VCaP (cell line): Measurements from ENCODE around the gene MAP3K14.

Source experiments
- H3K27ac ChIP-seq: fragments of 450-650 bp; 2 replicates; pipeline ENCODE4 v1.5.1; 2017
- TF ChIP-seq, protein P1 (sequence below): fragments of 450-650 bp; conservative IDR thresholded peaks from 2 replicates; pipeline ENCODE4 v1.5.1; 2017; ENCODE audit warnings: mild to moderate bottlenecking, moderate library complexity

Gene MAP3K14

DNA sequence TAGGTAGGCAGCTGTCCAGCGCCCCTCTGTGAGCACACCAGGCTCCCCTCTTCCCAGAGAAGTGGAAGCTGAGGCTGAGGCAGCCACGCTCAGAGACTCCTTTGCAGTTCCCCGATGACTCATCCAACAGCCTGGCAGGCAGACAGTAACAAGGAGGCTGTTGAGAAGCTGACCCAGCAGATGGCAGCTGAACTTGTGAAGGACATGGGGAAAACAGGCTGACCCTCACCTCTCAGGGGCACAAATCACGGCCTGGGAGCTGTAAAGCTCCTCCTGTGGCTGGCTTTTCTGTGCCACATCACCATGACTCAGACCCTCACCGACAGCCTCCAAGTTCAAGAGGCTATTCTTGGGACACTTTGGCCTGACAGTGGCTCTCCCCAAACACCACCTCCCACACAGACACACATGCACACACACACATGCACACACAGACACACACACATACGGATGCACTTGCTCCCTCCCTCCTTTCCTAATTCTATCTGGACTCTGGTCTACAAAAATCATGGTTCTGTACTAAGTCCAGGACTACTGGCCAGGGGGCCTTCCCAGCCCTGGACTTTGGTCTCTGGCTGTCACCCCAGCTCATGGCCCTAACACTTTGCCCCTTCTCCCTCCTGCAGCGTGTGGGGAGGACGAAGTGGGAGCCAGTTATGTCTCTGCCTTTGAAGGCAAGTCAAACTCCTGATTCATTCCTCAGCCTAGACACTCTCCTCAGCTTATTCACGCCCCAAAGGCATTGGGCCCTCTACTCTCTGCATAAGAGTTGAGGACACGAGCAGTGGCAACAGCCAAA is 23.2 kb downstream of the MAP3K14 start:
- peak overlapping the region; percentile 80 for H3K27ac ChIP-seq
- TF ChIP-seq, protein P1, sequence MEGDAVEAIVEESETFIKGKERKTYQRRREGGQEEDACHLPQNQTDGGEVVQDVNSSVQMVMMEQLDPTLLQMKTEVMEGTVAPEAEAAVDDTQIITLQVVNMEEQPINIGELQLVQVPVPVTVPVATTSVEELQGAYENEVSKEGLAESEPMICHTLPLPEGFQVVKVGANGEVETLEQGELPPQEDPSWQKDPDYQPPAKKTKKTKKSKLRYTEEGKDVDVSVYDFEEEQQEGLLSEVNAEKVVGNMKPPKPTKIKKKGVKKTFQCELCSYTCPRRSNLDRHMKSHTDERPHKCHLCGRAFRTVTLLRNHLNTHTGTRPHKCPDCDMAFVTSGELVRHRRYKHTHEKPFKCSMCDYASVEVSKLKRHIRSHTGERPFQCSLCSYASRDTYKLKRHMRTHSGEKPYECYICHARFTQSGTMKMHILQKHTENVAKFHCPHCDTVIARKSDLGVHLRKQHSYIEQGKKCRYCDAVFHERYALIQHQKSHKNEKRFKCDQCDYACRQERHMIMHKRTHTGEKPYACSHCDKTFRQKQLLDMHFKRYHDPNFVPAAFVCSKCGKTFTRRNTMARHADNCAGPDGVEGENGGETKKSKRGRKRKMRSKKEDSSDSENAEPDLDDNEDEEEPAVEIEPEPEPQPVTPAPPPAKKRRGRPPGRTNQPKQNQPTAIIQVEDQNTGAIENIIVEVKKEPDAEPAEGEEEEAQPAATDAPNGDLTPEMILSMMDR: no peak

DNA sequence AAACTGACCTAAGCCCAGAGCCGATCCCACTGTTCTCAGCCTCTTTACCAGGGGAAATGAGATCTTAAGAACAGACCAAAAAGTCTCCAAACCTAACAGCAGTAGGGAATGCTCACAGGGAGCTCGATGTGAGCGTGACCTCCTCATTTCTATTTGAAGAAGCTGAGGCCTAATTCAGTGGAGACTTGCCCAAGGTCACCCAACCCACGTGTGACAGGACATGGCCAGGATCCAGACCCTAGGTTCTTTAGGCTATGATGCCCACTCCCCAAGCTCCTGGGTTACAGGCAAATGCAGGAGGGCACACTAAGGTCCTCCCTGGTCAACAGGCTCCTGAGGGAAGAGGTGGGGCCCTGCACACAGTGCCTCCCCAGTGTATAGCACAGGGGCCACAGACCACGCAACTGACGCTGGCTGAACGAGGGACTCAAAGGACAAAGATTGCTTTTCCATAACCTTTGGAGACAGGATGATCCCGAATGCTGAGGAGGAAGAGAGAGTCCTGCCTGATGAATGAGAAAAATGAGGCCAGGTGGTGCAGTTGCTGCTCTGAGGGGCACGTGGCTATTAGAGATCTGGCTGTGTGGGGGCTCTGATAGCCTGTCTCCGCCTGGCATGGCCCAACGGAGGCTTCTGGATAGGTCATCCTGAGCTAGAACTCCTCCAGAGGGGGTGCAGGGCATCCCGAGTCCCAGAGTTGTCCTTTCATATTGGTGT is 24.0 kb downstream of the MAP3K14 start:
- H3K27ac ChIP-seq: peak overlapping the region; percentile 80
- TF ChIP-seq, protein P1: no peak

- TF ChIP-seq, protein P1: no peak
Observed at GRCh38 chr17:45291171-45291805, 25.5 kb downstream of the MAP3K14 start.

GRCh38 chr17:45290269-45290765 is 26.5 kb downstream of the MAP3K14 start:
- TF ChIP-seq, protein P1: no peak
- no peak overlapping the region for H3K27ac ChIP-seq

More at GRCh38 chr17:45291171-45291805, 25.5 kb downstream of the MAP3K14 start:
- H3K27ac ChIP-seq: no peak overlapping the region

DNA sequence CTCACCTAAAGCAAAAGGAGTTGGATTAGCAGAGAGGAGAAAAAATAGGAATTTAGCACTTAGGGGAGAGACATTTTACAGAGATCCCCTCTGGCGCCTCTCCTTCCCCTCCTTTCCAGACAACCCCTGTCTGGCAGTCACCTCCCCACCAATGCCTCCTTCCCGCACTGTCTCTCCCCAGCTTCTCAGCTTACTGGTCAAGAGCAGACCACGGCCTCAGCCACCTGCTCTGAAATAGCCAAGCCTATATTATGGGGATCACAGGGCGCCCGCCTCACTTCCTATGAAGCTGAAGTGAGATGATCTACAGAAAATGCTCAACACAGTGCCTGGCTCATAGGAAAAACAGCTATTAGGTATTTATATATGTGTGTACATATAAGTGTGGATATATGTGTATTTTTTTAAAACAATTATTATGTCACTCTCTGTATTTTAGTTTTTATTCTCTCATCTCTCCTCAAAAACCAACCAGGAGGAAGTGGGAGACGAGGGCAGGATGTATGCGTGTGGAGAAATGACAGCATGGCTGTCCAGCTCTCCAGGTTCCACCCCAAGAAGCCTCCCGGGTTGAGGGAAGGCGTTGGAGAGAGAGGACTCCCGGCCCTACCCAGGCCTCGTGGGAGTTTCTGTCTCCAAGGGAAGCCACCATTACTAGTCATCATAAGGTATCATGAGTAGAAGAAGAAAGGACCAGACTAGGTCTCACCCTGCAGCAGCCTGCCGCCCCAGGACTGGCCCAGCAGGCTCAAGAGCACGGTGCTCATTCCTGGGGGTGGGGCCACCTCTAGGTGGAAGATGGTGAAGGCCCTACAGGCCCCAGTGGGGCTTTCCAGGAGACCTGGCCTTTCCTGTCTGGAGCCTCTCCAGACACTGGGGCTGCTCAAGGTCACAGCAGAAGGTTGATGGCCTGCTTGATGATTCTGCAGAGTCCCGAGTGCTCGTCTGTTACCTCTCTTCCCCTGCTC is 27.2 kb downstream of the MAP3K14 start:
- H3K27ac ChIP-seq: no peak overlapping the region
- TF ChIP-seq, protein P1: no peak

- H3K27ac ChIP-seq: no peak overlapping the region
- TF ChIP-seq, protein P1: no peak
Observed at GRCh38 chr17:45288825-45289224, 28.0 kb downstream of the MAP3K14 start.
